ENCODE results near the gene HTR3A.

HTR3A gene

GRCh38 chr11:113979431-113979830 lies 4.5 kb downstream of the HTR3A start:
- DNase-seq (ENCODE audit: low spot score), result no peak

- DNase-seq (ENCODE audit: low spot score), result no peak
Measured at GRCh38 chr11:113980785-113981184, 5.9 kb downstream of the HTR3A start.

DNA sequence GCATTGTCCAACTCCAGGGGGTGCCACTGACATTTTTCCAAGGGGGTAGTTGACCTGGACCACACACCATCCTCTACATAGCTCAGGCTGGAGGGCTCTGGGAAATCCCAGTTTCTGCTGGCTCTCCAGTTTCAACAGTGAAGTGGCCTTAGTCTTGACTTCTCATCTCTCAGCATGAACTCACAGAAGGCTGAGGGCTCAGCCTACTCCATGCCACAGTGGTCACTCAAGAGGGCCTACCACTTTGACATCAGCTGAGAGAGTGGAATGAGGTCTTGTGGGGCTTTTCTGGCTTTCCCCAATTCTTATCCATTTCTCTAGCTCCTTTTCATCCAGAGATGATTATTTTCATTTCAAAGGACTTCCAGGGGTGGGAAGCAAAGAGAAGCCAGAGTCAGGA lies 7.4 kb downstream of the HTR3A start:
- DNase-seq (ENCODE audit: low spot score), result no peak

DNA sequence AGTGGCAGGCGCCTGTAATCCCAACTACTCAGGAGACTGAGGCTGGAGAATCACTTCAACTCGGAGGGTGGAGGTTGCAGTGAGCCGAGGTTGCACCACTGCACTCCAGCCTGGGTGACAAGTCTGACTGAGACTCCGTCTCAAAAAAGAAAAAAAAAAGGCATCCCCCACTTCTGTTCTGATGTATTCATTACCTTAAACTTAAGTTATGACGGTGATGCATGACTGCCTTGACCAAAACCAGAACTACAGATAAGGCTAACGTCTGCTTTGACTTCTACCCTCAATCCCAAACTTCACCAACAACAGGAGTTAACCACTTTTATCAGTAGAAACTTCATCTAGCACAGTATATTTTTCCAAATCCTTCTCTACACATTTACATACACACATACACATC lies 9.9 kb downstream of the HTR3A start:
- DNase-seq (ENCODE audit: low spot score), result no peak

GRCh38 chr11:113985906-113986305 lies 11.0 kb downstream of the HTR3A start:
- DNase-seq (ENCODE audit: low spot score), result no peak

DNA sequence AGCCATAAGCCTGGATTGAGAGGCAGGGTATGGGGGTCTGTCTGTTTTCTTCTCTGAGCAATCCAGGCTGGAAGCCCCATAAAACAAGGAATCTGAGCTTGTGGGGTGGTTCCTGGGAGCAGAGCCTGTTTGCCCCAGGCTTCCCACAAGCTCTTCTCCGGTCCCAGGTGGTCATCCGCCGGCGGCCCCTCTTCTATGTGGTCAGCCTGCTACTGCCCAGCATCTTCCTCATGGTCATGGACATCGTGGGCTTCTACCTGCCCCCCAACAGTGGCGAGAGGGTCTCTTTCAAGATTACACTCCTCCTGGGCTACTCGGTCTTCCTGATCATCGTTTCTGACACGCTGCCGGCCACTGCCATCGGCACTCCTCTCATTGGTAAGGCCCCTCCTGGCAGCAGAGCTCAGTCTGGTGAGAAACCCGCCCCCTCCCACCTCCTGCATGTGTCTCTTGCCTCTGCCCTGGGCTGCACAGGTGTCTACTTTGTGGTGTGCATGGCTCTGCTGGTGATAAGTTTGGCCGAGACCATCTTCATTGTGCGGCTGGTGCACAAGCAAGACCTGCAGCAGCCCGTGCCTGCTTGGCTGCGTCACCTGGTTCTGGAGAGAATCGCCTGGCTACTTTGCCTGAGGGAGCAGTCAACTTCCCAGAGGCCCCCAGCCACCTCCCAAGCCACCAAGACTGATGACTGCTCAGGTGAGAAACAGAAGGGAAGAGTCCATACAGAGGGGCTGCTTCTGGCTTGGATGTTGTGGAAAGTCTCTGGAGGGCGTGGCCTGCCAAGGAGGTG lies 11.6 kb downstream of the HTR3A start:
- DNase-seq (ENCODE audit: low spot score), result no peak

DNA sequence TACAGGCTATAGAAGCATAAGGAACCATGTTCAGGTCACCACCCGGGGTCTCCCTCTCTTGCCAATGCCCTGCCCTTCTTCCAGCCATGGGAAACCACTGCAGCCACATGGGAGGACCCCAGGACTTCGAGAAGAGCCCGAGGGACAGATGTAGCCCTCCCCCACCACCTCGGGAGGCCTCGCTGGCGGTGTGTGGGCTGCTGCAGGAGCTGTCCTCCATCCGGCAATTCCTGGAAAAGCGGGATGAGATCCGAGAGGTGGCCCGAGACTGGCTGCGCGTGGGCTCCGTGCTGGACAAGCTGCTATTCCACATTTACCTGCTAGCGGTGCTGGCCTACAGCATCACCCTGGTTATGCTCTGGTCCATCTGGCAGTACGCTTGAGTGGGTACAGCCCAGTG lies 14.5 kb downstream of the HTR3A start:
- DNase-seq (ENCODE audit: low spot score), result no peak

DNA sequence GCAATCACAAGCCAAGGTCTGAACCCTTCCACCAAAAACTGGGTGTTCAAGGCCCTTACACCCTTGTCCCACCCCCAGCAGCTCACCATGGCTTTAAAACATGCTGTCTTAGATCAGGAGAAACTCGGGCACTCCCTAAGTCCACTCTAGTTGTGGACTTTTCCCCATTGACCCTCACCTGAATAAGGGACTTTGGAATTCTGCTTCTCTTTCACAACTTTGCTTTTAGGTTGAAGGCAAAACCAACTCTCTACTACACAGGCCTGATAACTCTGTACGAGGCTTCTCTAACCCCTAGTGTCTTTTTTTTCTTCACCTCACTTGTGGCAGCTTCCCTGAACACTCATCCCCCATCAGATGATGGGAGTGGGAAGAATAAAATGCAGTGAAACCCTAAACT lies 15.0 kb downstream of the HTR3A start:
- no peak for DNase-seq (ENCODE audit: low spot score)

DNA sequence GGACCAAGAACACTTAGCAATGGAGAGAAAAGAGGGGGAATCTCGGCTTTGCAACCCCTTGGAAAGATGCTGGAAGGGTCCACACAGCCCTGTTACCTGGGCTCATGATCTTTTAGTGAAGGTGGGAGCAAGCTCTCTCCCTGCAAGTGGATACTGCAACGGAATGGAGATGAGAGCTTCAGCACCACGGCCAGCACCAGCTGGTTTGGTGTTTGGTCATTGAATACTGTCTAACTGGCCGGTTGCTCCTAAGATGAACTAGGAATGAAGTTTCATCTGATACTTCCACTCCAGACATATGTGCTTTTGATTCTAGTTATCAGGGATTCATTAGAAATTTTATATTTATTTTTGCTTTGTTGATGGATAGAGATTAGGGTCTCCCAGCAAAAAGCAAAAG lies 16.3 kb downstream of the HTR3A start:
- DNase-seq (ENCODE audit: low spot score), result no peak

GRCh38 chr11:113991718-113992458 lies 17.0 kb downstream of the HTR3A start:
- DNase-seq (ENCODE audit: low spot score), result no peak

DNA sequence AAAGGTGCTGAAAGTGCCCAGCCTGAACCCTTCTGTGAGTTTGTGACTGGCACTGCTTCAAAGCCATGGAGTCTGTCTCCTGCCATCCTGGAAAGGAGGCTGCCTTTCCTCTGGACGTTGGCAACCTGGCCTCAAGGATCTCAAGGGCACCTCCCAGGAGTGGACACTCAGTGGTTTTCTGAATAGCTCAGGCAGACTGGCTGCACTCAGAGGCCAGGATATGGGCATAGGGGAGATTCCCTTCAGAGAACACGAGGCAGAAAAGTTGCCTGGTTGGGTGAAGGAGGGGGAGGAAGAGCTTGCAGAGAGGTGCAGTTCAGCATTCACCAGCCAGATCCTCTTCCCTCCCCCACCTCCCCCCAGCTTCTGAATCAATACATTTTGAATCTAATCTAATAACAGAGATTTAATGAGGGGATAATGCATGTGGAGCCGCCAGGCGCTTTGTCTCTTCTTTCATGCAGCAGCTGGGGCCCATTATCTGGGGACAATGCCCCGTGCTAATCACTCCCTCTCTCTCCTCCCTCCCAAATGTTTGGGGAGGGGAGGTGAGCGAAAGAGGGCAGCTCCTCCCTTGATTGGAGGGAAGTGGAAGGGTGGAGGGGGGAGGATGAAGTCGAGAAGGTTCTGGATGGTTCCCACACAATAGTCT lies 17.7 kb downstream of the HTR3A start:
- DNase-seq (ENCODE audit: low spot score), result no peak

DNA sequence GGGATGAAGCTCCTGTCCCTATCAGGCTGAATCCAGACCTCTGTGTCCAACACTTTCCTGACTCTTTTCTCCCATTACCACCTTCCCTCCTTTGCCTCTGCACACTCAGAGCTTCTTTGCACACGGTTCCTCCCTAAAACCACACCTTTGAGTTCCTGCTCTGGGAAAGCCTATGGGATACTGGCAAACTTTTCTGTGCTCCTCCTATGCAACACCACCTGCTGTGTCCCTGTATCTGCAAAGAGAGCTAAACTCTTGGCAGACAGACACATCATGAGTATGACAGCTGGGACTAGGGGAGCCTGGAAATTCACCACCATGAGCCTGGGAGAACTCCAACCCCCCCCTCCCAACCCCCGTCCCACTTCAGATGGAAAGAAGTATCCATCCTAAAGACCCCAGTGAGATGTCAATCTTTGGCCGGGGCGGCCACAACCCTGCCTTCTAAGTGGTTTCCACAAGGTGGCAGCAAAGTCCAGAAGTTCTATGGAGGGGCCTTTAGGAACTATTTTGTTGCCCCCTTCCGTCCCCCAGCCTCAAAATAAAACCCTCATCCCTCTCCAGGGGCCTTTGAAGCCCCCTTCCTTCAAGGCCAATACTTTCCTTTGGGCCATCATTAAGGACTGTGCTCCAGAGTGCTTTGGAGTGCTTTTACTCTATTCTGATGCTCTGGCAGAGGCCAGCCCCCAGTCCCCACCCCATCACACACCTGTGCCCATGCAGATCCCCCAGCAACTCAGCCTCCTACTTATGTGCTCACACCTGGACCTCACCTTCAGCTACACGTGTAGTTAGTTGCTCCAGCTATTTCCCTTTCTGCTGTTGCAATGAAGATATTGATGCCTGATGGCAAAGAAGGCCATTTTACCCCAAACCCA lies 19.4 kb downstream of the HTR3A start:
- peak; percentile 31 for DNase-seq (ENCODE audit: low spot score)

DNA sequence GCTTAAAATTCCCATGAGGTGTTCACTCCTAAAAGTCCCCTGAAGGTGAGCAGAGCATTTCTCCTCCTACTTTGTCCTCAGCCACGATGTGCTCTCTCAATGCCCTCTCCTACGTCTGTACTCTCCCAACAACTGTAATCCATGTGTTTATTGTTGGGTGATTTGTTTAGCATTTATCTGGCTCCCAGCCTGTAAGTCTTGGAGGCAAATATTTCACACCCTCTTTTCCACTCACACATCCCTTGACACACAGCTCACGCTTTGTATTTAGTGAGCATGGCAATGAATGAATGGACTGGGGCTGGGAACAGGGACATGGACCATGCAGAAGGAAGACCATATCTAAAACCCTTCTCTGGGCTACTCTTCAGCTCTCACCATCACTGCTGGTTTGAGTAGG lies 22.6 kb downstream of the HTR3A start:
- no peak for DNase-seq (ENCODE audit: low spot score)

DNA sequence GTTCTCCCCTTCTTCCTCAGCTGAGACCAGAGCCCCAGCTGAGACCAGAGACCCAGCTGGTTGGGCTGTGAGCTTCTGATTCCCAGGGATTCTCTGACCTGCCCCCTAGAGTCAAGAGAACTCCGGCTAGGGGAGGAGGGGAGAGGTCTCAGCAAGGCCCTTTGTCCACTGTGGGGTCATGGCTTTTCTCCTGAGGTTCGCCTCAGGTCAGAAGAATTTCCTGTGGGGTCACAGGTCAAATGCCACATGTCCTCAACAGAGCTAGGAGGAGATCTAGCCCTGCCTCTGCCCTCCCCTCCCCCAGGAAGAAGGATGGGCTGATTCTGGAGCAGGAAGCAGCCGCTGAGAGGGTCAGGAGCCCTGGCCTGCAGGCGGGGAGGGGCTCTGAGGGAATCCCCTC lies 23.7 kb downstream of the HTR3A start:
- DNase-seq (ENCODE audit: low spot score), result no peak

DNA sequence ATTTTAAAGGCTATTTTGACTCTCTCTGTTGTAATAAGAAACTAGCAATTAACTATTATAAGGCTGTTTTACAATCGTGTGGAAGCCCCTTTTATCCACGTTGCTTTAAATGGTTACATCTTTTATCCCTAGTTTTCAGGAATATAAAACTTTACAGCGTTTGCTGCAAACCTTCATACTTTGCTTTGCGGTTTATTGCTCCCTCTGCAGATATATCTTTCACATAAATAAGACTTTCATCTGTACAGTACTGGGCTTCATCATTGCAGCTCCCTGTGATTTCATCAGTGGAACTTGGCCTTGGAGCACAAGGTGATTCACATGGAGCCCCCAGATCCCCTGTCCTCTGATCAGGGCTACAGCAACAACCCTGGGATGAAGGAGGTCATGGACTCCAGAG lies 25.6 kb downstream of the HTR3A start:
- no peak for DNase-seq (ENCODE audit: low spot score)

DNA sequence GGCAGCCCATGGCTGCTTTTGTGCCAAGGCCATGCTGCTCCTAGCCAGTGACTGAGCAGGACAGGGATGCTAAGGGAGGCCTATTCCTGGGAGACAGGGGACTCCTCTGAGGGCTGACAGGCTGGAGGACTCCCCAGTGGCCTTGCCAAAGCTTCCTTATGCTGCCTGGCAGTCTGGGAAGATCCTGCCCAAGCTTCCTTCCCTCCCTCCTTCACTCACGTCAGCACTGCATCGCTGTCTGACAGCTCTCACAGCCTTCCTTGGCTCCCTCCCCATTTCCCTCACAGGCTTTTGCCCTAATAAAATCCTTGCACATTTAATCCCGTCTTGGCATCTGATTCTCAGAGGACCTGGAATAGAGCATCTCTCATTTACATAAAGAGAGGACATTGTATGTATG lies 26.5 kb downstream of the HTR3A start:
- DNase-seq (ENCODE audit: low spot score), result no peak

- DNase-seq (ENCODE audit: low spot score), result no peak
Measured at GRCh38 chr11:114008331-114008730, 33.4 kb downstream of the HTR3A start.

DNA sequence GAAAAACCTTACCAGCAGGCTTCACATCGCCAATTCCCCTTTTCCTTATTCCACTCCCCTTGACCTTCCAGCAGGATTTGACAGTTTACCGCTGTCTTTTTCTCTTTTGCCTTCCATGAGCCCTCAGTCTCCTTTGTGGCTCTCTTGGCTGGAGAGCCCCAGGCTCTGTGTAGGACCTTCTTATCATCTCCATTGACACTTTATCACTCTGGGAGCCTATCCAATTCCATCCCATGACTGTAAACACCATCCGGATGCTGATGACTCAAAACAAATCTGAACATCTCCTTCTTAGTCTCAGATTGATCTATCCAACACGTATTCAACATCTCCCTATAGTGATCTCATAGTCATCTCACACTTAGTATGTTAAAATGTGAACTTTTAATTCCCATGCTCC lies 36.0 kb downstream of the HTR3A start:
- DNase-seq (ENCODE audit: low spot score), result no peak

- no peak for DNase-seq (ENCODE audit: low spot score)
Measured at GRCh38 chr11:114011443-114011842, 36.5 kb downstream of the HTR3A start.

- DNase-seq (ENCODE audit: low spot score), result no peak
Measured at GRCh38 chr11:114015117-114015516, 40.2 kb downstream of the HTR3A start.

- DNase-seq (ENCODE audit: low spot score), result no peak
Measured at GRCh38 chr11:114016986-114017385, 42.1 kb downstream of the HTR3A start.

- no peak for DNase-seq (ENCODE audit: low spot score)
Measured at GRCh38 chr11:114017723-114018122, 42.8 kb downstream of the HTR3A start.

All from CD4-positive, alpha-beta T cell treated with Interleukin-15 for 4 hours (primary cell).